NCI-H774 (cell line): ENCODE results near the gene CNN2.
"Not testable (repeated sequence)": the region's sequence is repeated elsewhere in the genome, so short reads cannot be mapped to it uniquely, and the experiment has no call there.

Experiments used
- DNase-seq: peaks from one replicate; lab custom pipeline; 2025; lab: John Stamatoyannopoulos, UW

The CNN2 gene

GRCh38 chr19:1010586-1011510 lies 15.6 kb upstream of the CNN2 start:
- DNase-seq: no peak

GRCh38 chr19:1011831-1012333 lies 14.5 kb upstream of the CNN2 start:
- no peak for DNase-seq

- DNase-seq: no peak
These were observed 14.1 kb upstream of the CNN2 start for GRCh38 chr19:1012334-1012733.

- DNase-seq: no peak
These were observed 13.2 kb upstream of the CNN2 start for GRCh38 chr19:1013218-1013617.

- no peak for DNase-seq
These were observed 12.0 kb upstream of the CNN2 start for GRCh38 chr19:1014161-1015060.

GRCh38 chr19:1015061-1015781 lies 11.2 kb upstream of the CNN2 start:
- no peak for DNase-seq

GRCh38 chr19:1015782-1016646 lies 10.4 kb upstream of the CNN2 start:
- no peak for DNase-seq

GRCh38 chr19:1016647-1017114 lies 9.7 kb upstream of the CNN2 start:
- no peak for DNase-seq

- DNase-seq: no peak
These were observed 9.1 kb upstream of the CNN2 start for GRCh38 chr19:1017115-1017905.

- DNase-seq: no peak
These were observed 8.5 kb upstream of the CNN2 start for GRCh38 chr19:1017906-1018305.

GRCh38 chr19:1018393-1018792 lies 8.0 kb upstream of the CNN2 start:
- no peak for DNase-seq

- no peak for DNase-seq
These were observed 7.3 kb upstream of the CNN2 start for GRCh38 chr19:1018932-1019615.

- no peak for DNase-seq
These were observed 6.8 kb upstream of the CNN2 start for GRCh38 chr19:1019616-1019961.

GRCh38 chr19:1019980-1020867 lies 6.2 kb upstream of the CNN2 start:
- DNase-seq: no peak

- peak; percentile 95 for DNase-seq
These were observed 5.5 kb upstream of the CNN2 start, which contains the start of gene TMEM259 for GRCh38 chr19:1020868-1021425. Gene TMEM259, minus strand, starts transcription at chr19:1021123. Its CDS starts 127 bp downstream, at chr19:1020996.

GRCh38 chr19:1023883-1024188 lies 2.6 kb upstream of the CNN2 start:
- not testable (repeated sequence) for DNase-seq

GRCh38 chr19:1025080-1025479 lies 1.3 kb upstream of the CNN2 start:
- not testable (repeated sequence) for DNase-seq
